Cerebellar nuclear complex (tissue), 1 donor: ENCODE measurements around the gene TTLL8.

Source experiments
- DNase-seq, 2 experiments: peaks; one replicate each; lab custom pipeline; 2025; lab: John Stamatoyannopoulos, UW

Gene TTLL8

GRCh38 chr22:50061824-50062355 lies 3.8 kb upstream of the TTLL8 start:
- no peak for DNase-seq

GRCh38 chr22:50061141-50061823 lies 3.2 kb upstream of the TTLL8 start:
- DNase-seq: no peak

GRCh38 chr22:50060441-50061140 lies 2.5 kb upstream of the TTLL8 start:
- DNase-seq: no peak

- no peak for DNase-seq
Measured at GRCh38 chr22:50059881-50060262, 1.8 kb upstream of the TTLL8 start.

- DNase-seq: no peak
Measured at GRCh38 chr22:50058906-50059880, 1.1 kb upstream of the TTLL8 start.

GRCh38 chr22:50057278-50058060 lies 629 bp downstream of the TTLL8 start:
- no peak for DNase-seq

- DNase-seq: no peak
Measured at GRCh38 chr22:50056214-50056972, 1.7 kb downstream of the TTLL8 start.

- no peak for DNase-seq
Measured at GRCh38 chr22:50053861-50054260, 4.2 kb downstream of the TTLL8 start.

- no peak for DNase-seq
Measured at GRCh38 chr22:50051930-50052329, 6.2 kb downstream of the TTLL8 start.

GRCh38 chr22:50049299-50050195 lies 8.6 kb downstream of the TTLL8 start:
- DNase-seq: no peak

GRCh38 chr22:50048836-50049235 lies 9.3 kb downstream of the TTLL8 start:
- no peak for DNase-seq

- no peak for DNase-seq
Measured at GRCh38 chr22:50048061-50048765, 9.9 kb downstream of the TTLL8 start.

GRCh38 chr22:50047346-50047745 lies 10.8 kb downstream of the TTLL8 start:
- no peak for DNase-seq

- no peak for DNase-seq
Measured at GRCh38 chr22:50046481-50047245, 11.4 kb downstream of the TTLL8 start.

- DNase-seq: no peak
Measured at GRCh38 chr22:50046019-50046415, 12.1 kb downstream of the TTLL8 start.

GRCh38 chr22:50045211-50046018 lies 12.7 kb downstream of the TTLL8 start:
- DNase-seq: no peak

GRCh38 chr22:50044485-50045118 lies 13.5 kb downstream of the TTLL8 start:
- DNase-seq: no peak
